Measurements from ENCODE around the gene MYPOP. TPM values are rescaled to one million over a fixed set of nuclear protein-coding genes. Genes with fewer than 3 reads are reported as not detected.

The MYPOP gene
- total and polyA plus RNA-seq, 2 of the 13 experiments (the other 11 are each of a cell fraction or from before 2014, with no cell fraction given), result 2.3 to 2.7 TPM

DNA sequence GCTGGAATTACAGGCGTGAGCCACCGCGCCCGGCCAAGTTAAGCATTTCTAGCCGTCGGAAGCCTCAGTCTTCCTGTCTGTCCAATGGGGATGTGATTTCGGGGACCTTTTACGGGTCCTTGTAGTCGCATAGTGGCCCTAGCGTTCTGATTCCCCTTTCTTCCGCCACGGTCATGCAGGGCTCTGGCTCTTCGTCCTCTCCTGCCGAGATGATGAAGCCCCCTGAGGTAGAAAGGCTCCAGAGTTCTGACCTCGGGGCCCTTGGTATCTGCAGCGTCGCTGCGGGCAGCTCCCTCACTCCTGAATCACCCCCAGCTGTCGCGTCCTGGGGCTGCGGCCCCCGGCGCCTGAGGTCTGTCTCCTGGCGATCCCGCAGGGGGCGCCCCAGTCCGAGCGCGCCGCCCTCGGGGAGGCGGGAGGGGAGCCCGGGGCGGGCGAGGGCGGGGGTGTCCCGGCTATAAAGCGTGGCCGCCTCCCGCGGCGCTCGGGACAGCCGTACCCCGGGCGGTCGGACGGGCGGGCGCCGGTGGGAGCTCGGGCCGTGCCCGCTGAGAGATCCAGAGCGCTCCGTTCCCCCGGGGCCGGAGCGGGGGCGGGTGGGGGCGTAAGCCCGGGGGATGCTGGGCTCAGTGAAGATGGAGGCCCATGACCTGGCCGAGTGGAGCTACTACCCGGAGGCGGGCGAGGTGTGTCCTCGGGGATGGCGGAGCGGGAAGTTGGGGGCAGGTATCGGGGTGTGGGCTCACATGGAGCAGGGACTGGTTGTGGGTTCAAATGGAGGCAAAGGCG is 38.4 kb downstream of the MYPOP start, which contains the start of gene FOXA3 (continued):
- TF ChIP-seq, protein P1, sequence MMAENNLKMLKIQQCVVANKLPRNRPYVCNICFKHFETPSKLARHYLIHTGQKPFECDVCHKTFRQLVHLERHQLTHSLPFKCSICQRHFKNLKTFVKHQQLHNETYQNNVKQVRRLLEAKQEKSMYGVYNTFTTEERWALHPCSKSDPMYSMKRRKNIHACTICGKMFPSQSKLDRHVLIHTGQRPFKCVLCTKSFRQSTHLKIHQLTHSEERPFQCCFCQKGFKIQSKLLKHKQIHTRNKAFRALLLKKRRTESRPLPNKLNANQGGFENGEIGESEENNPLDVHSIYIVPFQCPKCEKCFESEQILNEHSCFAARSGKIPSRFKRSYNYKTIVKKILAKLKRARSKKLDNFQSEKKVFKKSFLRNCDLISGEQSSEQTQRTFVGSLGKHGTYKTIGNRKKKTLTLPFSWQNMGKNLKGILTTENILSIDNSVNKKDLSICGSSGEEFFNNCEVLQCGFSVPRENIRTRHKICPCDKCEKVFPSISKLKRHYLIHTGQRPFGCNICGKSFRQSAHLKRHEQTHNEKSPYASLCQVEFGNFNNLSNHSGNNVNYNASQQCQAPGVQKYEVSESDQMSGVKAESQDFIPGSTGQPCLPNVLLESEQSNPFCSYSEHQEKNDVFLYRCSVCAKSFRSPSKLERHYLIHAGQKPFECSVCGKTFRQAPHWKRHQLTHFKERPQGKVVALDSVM (CRISPR knock-in tag; IDR thresholded peaks at IDR 0.05), result no peak; the same call in 1 of the 2 replicates
- TF ChIP-seq SRSF9 (IDR thresholded peaks at IDR 0.05; ENCODE audit: borderline replicate concordance, insufficient read depth, low read depth, low read length, poor library complexity, severe bottlenecking) (no peak), POLR2A (IDR thresholded peaks at IDR 0.05; ENCODE audit: insufficient read depth in 1 of 2, low read depth in 2 of 2, low read length in 2 of 2) (peak; percentile 44 to 90; a peak in 3 of 4 replicates), ARNTL (CRISPR knock-in tag; IDR thresholded peaks at IDR 0.05) (peak; percentile 72), ZNF569 (CRISPR knock-in tag; IDR thresholded peaks at IDR 0.05; ENCODE audit: borderline replicate concordance) (0 out of 2 replicates have a peak, but pooled peaks have one; percentile 24), ZNF780A (CRISPR knock-in tag; IDR thresholded peaks at IDR 0.05) (no peak)
- TF ChIP-seq, protein P2, sequence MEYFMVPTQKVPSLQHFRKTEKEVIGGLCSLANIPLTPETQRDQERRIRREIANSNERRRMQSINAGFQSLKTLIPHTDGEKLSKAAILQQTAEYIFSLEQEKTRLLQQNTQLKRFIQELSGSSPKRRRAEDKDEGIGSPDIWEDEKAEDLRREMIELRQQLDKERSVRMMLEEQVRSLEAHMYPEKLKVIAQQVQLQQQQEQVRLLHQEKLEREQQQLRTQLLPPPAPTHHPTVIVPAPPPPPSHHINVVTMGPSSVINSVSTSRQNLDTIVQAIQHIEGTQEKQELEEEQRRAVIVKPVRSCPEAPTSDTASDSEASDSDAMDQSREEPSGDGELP (IDR thresholded peaks at IDR 0.05; ENCODE audit: borderline replicate concordance, low read depth), result peak; percentile 65; the same call in 1 of the 2 replicates
- TF ChIP-seq, protein P3, sequence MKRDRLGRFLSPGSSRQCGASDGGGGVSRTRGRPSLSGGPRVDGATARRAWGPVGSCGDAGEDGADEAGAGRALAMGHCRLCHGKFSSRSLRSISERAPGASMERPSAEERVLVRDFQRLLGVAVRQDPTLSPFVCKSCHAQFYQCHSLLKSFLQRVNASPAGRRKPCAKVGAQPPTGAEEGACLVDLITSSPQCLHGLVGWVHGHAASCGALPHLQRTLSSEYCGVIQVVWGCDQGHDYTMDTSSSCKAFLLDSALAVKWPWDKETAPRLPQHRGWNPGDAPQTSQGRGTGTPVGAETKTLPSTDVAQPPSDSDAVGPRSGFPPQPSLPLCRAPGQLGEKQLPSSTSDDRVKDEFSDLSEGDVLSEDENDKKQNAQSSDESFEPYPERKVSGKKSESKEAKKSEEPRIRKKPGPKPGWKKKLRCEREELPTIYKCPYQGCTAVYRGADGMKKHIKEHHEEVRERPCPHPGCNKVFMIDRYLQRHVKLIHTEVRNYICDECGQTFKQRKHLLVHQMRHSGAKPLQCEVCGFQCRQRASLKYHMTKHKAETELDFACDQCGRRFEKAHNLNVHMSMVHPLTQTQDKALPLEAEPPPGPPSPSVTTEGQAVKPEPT (CRISPR knock-in tag; IDR thresholded peaks at IDR 0.05; ENCODE audit: low read depth), result no peak
- TF ChIP-seq, protein P4, sequence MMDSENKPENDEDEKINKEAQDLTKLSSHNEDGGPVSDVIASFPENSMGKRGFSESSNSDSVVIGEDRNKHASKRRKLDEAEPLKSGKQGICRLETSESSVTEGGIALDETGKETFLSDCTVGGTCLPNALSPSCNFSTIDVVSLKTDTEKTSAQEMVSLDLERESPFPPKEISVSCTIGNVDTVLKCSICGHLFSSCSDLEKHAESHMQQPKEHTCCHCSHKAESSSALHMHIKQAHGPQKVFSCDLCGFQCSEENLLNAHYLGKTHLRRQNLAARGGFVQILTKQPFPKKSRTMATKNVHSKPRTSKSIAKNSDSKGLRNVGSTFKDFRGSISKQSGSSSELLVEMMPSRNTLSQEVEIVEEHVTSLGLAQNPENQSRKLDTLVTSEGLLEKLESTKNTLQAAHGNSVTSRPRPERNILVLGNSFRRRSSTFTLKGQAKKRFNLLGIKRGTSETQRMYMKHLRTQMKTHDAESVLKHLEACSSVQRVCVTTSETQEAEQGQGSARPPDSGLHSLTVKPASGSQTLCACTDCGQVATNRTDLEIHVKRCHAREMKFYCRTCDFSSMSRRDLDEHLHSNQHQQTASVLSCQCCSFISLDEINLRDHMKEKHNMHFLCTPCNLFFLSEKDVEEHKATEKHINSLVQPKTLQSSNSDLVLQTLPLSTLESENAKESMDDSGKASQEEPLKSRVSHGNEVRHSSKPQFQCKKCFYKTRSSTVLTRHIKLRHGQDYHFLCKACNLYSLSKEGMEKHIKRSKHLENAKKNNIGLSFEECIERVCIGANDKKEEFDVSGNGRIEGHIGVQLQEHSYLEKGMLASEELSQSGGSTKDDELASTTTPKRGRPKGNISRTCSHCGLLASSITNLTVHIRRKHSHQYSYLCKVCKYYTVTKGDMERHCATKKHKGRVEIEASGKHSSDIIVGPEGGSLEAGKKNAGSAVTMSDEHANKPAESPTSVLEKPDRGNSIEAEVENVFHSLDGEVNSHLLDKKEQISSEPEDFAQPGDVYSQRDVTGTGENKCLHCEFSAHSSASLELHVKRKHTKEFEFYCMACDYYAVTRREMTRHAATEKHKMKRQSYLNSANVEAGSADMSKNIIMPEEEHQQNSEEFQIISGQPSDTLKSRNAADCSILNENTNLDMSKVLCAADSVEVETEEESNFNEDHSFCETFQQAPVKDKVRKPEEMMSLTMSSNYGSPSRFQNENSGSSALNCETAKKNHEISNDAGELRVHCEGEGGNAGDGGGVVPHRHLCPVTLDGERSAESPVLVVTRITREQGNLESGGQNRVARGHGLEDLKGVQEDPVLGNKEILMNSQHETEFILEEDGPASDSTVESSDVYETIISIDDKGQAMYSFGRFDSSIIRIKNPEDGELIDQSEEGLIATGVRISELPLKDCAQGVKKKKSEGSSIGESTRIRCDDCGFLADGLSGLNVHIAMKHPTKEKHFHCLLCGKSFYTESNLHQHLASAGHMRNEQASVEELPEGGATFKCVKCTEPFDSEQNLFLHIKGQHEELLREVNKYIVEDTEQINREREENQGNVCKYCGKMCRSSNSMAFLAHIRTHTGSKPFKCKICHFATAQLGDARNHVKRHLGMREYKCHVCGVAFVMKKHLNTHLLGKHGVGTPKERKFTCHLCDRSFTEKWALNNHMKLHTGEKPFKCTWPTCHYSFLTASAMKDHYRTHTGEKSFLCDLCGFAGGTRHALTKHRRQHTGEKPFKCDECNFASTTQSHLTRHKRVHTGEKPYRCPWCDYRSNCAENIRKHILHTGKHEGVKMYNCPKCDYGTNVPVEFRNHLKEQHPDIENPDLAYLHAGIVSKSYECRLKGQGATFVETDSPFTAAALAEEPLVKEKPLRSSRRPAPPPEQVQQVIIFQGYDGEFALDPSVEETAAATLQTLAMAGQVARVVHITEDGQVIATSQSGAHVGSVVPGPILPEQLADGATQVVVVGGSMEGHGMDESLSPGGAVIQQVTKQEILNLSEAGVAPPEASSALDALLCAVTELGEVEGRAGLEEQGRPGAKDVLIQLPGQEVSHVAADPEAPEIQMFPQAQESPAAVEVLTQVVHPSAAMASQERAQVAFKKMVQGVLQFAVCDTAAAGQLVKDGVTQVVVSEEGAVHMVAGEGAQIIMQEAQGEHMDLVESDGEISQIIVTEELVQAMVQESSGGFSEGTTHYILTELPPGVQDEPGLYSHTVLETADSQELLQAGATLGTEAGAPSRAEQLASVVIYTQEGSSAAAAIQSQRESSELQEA (CRISPR knock-in tag; IDR thresholded peaks at IDR 0.05; ENCODE audit: not compliant biosample characterization), result no peak
- TF ChIP-seq, protein P5, sequence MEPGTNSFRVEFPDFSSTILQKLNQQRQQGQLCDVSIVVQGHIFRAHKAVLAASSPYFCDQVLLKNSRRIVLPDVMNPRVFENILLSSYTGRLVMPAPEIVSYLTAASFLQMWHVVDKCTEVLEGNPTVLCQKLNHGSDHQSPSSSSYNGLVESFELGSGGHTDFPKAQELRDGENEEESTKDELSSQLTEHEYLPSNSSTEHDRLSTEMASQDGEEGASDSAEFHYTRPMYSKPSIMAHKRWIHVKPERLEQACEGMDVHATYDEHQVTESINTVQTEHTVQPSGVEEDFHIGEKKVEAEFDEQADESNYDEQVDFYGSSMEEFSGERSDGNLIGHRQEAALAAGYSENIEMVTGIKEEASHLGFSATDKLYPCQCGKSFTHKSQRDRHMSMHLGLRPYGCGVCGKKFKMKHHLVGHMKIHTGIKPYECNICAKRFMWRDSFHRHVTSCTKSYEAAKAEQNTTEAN (CRISPR knock-in tag; conservative IDR thresholded peaks at IDR 0.05), result no peak
